Gastrocnemius medialis (tissue), 4 donors: ENCODE data around the gene STKLD1. TPM values are rescaled to one million over a fixed set of nuclear protein-coding genes. Genes with fewer than 3 reads are reported as not detected.

Experiments
- ATAC-seq, 2 donors: fragments of 150-250 bp; one replicate each; pipeline ENCODE4 v1.9.1; 2016
- DNase-seq, 2 donors: peaks; one replicate each; pipeline ENCODE4 v3.0.0-alpha.2; 2019
- H3K27ac ChIP-seq, 4 donors: fragments of 200-600 bp; sonication (generic); 1 replicate in 1 of 4; 2 replicates in 3 of 4; pipeline ENCODE4 v1.5.1; 2016 to 2018; ENCODE audit warnings: mild to moderate bottlenecking in 2 of 4, moderate library complexity in 1 of 4
- H3K27me3 ChIP-seq, 3 donors: fragments of 200-600 bp; sonication (generic) in 2 of 3; 1 replicate in 1 of 3; 2 replicates in 2 of 3; pipeline versions ENCODE4 v1.5.1 to v1.6.0; 2016 to 2019; ENCODE audit warnings: mild to moderate bottlenecking in 1 of 3, moderate library complexity in 1 of 3
- H3K36me3 ChIP-seq, 2 donors: fragments of 200-600 bp; sonication (generic) in 1 of 2; one replicate each; pipeline ENCODE4 v1.5.1; 2017 to 2018
- H3K4me1 ChIP-seq, 2 donors: fragments of 200-600 bp; sonication (generic) in 1 of 2; one replicate each; pipeline ENCODE4 v1.5.1; 2016 to 2017; ENCODE audit warnings: mild to moderate bottlenecking in 2 of 2
- H3K4me3 ChIP-seq, 4 donors: fragments of 200-600 bp; sonication (generic) in 3 of 4; 1 replicate in 1 of 4; 2 replicates in 3 of 4; pipeline ENCODE4 v1.5.1; 2016 to 2019; ENCODE audit warnings: mild to moderate bottlenecking in 2 of 4
- H3K9me3 ChIP-seq, 3 donors: fragments of 200-600 bp; sonication (generic) in 2 of 3; 1 replicate in 1 of 3; 2 replicates in 2 of 3; pipeline ENCODE4 v1.5.1; 2016 to 2019
- CTCF ChIP-seq, 5 experiments: fragments of 450-650 bp in 3 of 5; fragments of 200-600 bp in 2 of 5; sonication (generic) in 2 of 5; IDR thresholded peaks in 4 of 5; conservative IDR thresholded peaks in 1 of 5; 1 replicate in 4 of 5; 2 replicates in 1 of 5; pipeline ENCODE4 v1.5.1; 2016 to 2019; ENCODE audit warnings: antibody characterized with exemption in 5 of 5, mild to moderate bottlenecking in 3 of 5, moderate library complexity in 3 of 5
- POLR2A ChIP-seq, 2 donors: fragments of 450-650 bp; IDR thresholded peaks; one replicate each; pipeline ENCODE4 v1.6.1; 2017; ENCODE audit warnings: antibody characterized with exemption in 2 of 2, mild to moderate bottlenecking in 2 of 2, moderate library complexity in 2 of 2
- in situ Hi-C, 4 donors: fragments of 200-750 bp; cut with MboI; loops; one replicate each; pipeline versions ENCODE4 v1.15.0 to v1.8.0; 2017; ENCODE audit warnings: low sequenced_read_pairs in 4 of 4
- intact Hi-C: fragments of 100-400 bp; cut with DNase I; formaldehyde crosslinking; loops from one replicate; pipeline ENCODE4 v1.15.1; 2023; ENCODE audit warnings: low total_unique reads
- total RNA-seq, 4 donors: library from RNA; depleted of rRNA; stranded (reverse); fragments of >200 nt; gene quantifications; one replicate each; pipeline versions ENCODE4 v1.1.0 to v1.2.3, GENCODE V29; 2016

Gene STKLD1
- total RNA-seq, 4 donors from 2014 or later, result 0.35 to 1.4 (median 1.1) TPM; not detected in 1

- Histone ChIP-seq H3K27me3 (peaks cover 0 to under 1% (median 0%) of the 10 kb centered on the region in 3 donors), H3K36me3 (no peaks in the 10 kb centered on the region), H3K27ac (peak within 1 kb of the TSS in 1 of 4 donors; percentile 77), H3K9me3 (no peaks in the 10 kb centered on the region), H3K4me3 (no peak within 1 kb of the TSS), H3K4me1 (peaks cover 18 to 29% of the 10 kb centered on the region in 2 donors)
- ATAC-seq (no peak), DNase-seq (no peak)
- TF ChIP-seq CTCF (IDR thresholded peaks at IDR 0.05 in 4 of 5, conservative IDR thresholded peaks at IDR 0.05 in 1 of 5) (no peak), POLR2A (IDR thresholded peaks at IDR 0.05) (no peak)
- intact Hi-C loops, result no loop called here
- in situ Hi-C loops, result no loop called here
Measured at GRCh38 chr9:133421615-133422542, 45.7 kb downstream of the STKLD1 start, which contains the start of gene ADAMTS13. Gene ADAMTS13, plus strand, starts transcription at chr9:133422367. Its CDS starts 77 bp downstream, at chr9:133422444.

- in situ Hi-C loops, result no loop called here
- Histone ChIP-seq H3K4me3 (no peak overlapping the region), H3K27ac (peak overlapping the region in 1 of 4 donors; percentile 77), H3K27me3 (peaks cover 6 to 10% (median 9%) of the 10 kb centered on the region in 3 donors), H3K4me1 (peaks cover 11 to 24% of the 10 kb centered on the region in 2 donors), H3K36me3 (no peaks in the 10 kb centered on the region), H3K9me3 (no peaks in the 10 kb centered on the region)
- no peak for TF ChIP-seq CTCF (IDR thresholded peaks at IDR 0.05 in 4 of 5, conservative IDR thresholded peaks at IDR 0.05 in 1 of 5)
- TF ChIP-seq POLR2A (IDR thresholded peaks at IDR 0.05), result no peak
- DNase-seq (no peak), ATAC-seq (peak in 1 of 2 donors; percentile 17)
- intact Hi-C loops, result no loop called here
Measured at GRCh38 chr9:133423216-133423615, 47.0 kb downstream of the STKLD1 start.

DNA sequence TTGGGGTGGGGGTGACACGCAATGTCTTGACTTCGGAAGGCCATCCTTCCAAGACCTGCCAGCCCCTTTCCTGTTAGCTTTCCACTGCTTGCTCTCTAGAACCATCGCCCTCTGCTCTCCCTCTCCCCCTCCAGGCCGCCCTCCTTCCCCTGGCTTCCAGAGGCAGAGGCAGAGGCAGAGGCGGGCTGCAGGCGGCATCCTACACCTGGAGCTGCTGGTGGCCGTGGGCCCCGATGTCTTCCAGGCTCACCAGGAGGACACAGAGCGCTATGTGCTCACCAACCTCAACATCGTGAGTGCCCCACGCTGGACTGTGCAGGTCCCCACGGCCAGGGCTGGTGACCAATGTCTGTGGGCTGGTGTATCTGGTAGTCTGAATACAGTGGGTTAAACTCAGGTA is 48.0 kb downstream of the STKLD1 start:
- ATAC-seq (no peak), DNase-seq (no peak)
- no peaks in the 10 kb centered on the region for H3K9me3 ChIP-seq
- peak overlapping the region in 2 of 4 donors; percentile 41 to 77 for H3K27ac ChIP-seq
- peaks cover 5 to 15% of the 10 kb centered on the region in 2 donors for H3K4me1 ChIP-seq
- no peaks in the 10 kb centered on the region for H3K36me3 ChIP-seq
- peaks cover 9 to 13% (median 10%) of the 10 kb centered on the region in 3 donors for H3K27me3 ChIP-seq
- in situ Hi-C loops, result no loop called here
- TF ChIP-seq POLR2A (IDR thresholded peaks at IDR 0.05) (no peak), CTCF (IDR thresholded peaks at IDR 0.05 in 4 of 5, conservative IDR thresholded peaks at IDR 0.05 in 1 of 5) (no peak)
- intact Hi-C loops, result no loop called here
- no peak overlapping the region for H3K4me3 ChIP-seq

DNA sequence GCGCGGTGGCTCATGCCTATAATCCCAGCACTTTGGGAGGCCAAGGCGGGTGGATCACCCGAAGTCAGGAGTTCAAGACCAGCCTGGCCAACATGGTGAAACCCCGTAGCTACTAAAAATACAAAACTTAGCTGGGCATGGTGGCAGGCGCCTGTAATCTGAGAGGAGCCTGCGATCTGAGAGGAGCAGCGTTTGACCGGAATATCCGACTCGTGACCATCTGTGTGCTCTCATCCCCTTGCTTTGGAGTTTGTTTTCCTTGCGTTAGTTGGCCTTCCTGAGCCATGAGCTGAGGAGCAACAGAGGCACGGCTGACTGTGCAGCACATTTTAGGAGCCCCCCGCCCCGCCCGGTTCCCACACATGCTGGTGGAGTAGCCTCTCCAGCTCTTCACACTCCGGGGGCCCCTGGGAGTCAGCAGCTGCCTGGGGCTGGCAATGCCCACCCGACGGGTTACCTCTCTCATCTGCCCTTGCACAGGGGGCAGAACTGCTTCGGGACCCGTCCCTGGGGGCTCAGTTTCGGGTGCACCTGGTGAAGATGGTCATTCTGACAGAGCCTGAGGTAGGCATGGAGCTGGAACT is 49.0 kb downstream of the STKLD1 start:
- Histone ChIP-seq H3K4me1 (peaks cover 5 to 15% of the 10 kb centered on the region in 2 donors), H3K36me3 (no peaks in the 10 kb centered on the region), H3K9me3 (no peaks in the 10 kb centered on the region), H3K27me3 (peaks cover 9 to 16% (median 10%) of the 10 kb centered on the region in 3 donors), H3K4me3 (no peak overlapping the region), H3K27ac (peak overlapping the region; percentile 41 to 77 (median 54))
- peak; percentile 48 to 52 for DNase-seq
- peak; percentile 87 to 93 for ATAC-seq
- no peak for TF ChIP-seq CTCF (IDR thresholded peaks at IDR 0.05 in 4 of 5, conservative IDR thresholded peaks at IDR 0.05 in 1 of 5)
- TF ChIP-seq POLR2A (IDR thresholded peaks at IDR 0.05), result peak in 1 of 2 donors; percentile 10
- intact Hi-C loops, result no loop called here
- in situ Hi-C loops, result no loop called here
